22Rv1 (cell line): ENCODE data around the gene MLN.

Experiments
- CTCF ChIP-seq: fragments of 450-650 bp; IDR thresholded peaks from 2 replicates; pipeline ENCODE4 v1.5.1; 2017; ENCODE audit warnings: mild to moderate bottlenecking
- ZFX ChIP-seq: fragments of 450-650 bp; IDR thresholded peaks from 2 replicates; pipeline ENCODE4 v1.6.1; 2017; ENCODE audit warnings: antibody characterized with exemption, borderline replicate concordance

- TF ChIP-seq CTCF (no peak), ZFX (no peak)
These were observed 25.2 kb upstream of the MLN start for GRCh38 chr6:33828764-33829731.
